ENCODE measurements around the gene CHST15. TPM values are rescaled to one million over a fixed set of nuclear protein-coding genes. Genes with fewer than 3 reads are reported as not detected.

The CHST15 gene
- total and polyA plus RNA-seq, 2 of the 13 experiments (the other 11 are each of a cell fraction or from before 2014, with no cell fraction given), result 1.4 to 94.7 TPM

GRCh38 chr10:124092250-124092859 is 1.0 kb downstream of the CHST15 start (continued):
- no peak for TF ChIP-seq NFAT5 (CRISPR knock-in tag; IDR thresholded peaks at IDR 0.05)
- TF ChIP-seq ZNF451 (CRISPR knock-in tag; IDR thresholded peaks at IDR 0.05), result peak; percentile 45; the same call in 1 of the 2 replicates
- no peak; the same call in 1 of the 2 replicates for TF ChIP-seq MED1 (CRISPR knock-in tag; IDR thresholded peaks at IDR 0.05)
- no peak for TF ChIP-seq MAZ (IDR thresholded peaks at IDR 0.05; ENCODE audit: borderline replicate concordance, low read depth, low read length)
- TF ChIP-seq MAZ (CRISPR knock-in tag; IDR thresholded peaks at IDR 0.05; ENCODE audit: low read depth), result 0 out of 2 replicates have a peak, but pooled peaks have one; percentile 4
- TF ChIP-seq TARDBP (CRISPR knock-in tag; IDR thresholded peaks at IDR 0.05), result no peak
- no peak for TF ChIP-seq ZIK1 (CRISPR knock-in tag; IDR thresholded peaks at IDR 0.05; ENCODE audit: borderline replicate concordance, low read depth)
- no peak for TF ChIP-seq MZF1 (CRISPR knock-in tag; IDR thresholded peaks at IDR 0.05; ENCODE audit: borderline replicate concordance)
- TF ChIP-seq ZBTB49 (CRISPR knock-in tag; IDR thresholded peaks at IDR 0.05; ENCODE audit: borderline replicate concordance), result no peak
- no peak for TF ChIP-seq SIX1 (CRISPR knock-in tag; IDR thresholded peaks at IDR 0.05; ENCODE audit: borderline replicate concordance)
- no peak for TF ChIP-seq MLLT10 (CRISPR knock-in tag; IDR thresholded peaks at IDR 0.05)
- TF ChIP-seq SOX13 (IDR thresholded peaks at IDR 0.05), result no peak
- TF ChIP-seq SOX13 (CRISPR knock-in tag; conservative IDR thresholded peaks at IDR 0.05 in 1 of 2, IDR thresholded peaks at IDR 0.05 in 1 of 2), result no peak
- TF ChIP-seq ZBTB4 (CRISPR knock-in tag; IDR thresholded peaks at IDR 0.05; ENCODE audit: borderline replicate concordance), result no peak
- TF ChIP-seq ZNF670 (CRISPR knock-in tag; IDR thresholded peaks at IDR 0.05; ENCODE audit: borderline replicate concordance), result no peak
- no peak for TF ChIP-seq ZNF3 (CRISPR knock-in tag; IDR thresholded peaks at IDR 0.05)
- TF ChIP-seq ZNF616 (CRISPR knock-in tag; IDR thresholded peaks at IDR 0.05; ENCODE audit: low read depth), result no peak
- no peak for TF ChIP-seq NONO (IDR thresholded peaks at IDR 0.05)
- no peak for TF ChIP-seq NONO (CRISPR knock-in tag; conservative IDR thresholded peaks at IDR 0.05)
- no peak for TF ChIP-seq NBN (conservative IDR thresholded peaks at IDR 0.05)

Data from HepG2 (cell line).